ENCODE results near the gene GPR176. TPM values are rescaled to one million over a fixed set of nuclear protein-coding genes. Genes with fewer than 3 reads are reported as not detected.

The GPR176 gene
- total RNA-seq, 2 donors from 2014 or later, result 11.0 to 24.2 TPM

DNA sequence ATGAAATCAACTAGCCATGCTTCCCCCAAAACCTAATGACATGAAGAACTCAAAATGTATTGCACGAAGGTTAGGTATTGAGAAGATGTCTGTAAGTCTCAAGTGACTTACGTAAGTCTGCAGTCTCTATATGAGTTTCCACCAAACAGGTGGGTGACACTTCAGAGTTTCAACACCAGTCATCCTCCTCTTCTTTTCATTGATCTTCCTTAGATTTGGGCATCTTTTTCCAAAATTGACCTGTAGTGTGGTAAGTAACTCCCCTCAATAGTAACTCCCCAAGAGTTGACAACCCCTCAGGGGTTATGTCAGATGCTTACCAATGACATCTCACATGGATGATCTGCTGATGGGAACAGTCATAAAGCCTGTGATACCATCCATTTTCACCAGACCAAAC is 46.1 kb downstream of the GPR176 start:
- intact Hi-C loops (cut with DNase I), result no loop called here
- DNase-seq (ENCODE audit: low spot score), result no peak

DNA sequence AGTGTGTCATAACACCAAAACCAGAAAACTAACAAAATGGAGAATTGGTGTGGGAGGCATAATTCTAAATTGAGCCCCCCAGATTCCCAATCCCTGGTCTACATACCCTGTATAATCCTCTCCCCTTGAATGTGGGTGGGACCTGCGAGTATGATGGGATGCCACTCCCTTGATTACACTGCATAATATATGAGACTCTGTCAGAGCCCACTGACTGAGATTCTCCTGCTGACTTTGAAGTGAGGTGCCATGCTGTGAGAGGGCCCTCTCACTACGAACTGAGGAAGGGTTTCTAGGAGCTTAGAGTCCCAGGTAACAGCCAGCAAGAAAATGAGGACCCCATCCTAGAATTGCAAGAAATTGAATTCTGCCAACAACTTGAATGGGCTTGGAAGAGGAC is 49.5 kb downstream of the GPR176 start:
- intact Hi-C loops (cut with DNase I), result no loop called here

DNA sequence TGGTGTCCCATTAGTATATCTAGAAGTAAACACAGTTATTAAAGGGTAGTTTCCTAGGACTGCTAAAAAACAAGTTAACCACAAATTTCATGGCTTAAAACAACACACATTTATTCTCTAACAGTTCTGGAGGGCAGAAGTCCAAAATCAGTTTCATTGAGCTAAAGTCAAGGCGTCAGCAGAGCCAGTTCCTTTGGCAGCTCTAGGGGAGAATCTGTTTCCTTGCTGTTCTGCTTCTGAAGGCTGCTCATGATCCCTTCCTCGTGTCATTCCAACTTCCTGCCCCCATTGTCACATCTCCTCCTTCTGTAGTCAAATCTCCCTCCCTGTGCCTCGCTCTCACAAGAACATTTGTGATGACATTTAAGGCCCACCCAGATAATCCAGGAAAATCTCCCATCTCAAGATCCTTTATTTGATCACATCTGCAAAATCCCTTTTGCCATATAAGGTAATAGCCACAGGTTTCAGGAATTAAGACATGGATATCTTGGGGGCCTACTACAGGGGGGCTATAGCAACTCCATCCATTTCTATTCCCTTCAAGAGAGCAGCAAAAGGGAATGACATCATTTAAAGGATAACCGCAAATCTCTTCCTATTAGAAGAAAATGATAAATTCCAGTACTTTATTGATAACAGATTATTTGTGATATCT is 50.1 kb downstream of the GPR176 start:
- no peak for DNase-seq (ENCODE audit: low spot score)
- intact Hi-C loops (cut with DNase I), result no loop called here

More for the DNA sequence above, 49.5 kb downstream of the GPR176 start:
- DNase-seq (ENCODE audit: low spot score), result no peak

DNA sequence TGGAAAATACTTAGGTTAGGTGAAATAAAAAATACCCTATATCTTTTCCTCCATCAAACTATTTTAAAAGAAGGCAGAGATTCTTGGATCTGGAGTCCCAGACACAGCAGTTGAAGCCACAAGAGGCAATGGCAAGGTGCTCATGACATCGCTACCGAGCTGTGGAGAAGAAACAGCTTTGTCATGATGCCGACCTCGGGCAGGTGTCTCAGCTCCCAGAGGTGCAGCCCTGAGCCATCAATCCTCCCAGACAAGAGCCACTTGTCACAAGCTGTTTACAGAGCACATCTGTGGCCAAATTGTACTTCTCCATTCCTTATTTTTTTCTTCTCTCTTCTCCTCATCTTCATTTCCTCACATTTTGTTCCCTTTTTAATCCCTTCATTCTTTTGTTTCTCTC is 50.8 kb downstream of the GPR176 start:
- intact Hi-C loops (cut with DNase I), result no loop called here

DNA sequence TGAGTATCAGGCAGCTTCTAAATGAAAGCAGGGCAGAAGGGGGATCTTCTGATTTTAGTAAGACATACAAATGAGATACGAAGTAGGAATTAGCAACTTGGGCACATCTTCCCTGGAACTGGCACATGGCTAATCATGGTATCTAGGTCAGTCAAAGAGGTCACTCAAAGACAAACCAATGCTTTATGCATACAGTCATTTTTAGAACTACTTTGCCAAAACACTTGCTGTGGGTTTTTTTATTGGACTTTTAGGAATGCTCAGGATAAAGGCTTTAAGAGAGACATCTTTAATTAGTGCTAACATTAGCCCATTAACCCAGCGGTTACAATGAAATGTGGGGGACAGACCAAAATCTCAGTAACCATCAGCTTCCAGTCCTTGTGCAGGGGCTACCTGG is 51.7 kb downstream of the GPR176 start:
- intact Hi-C loops (cut with DNase I), result no loop called here
- DNase-seq (ENCODE audit: low spot score), result no peak

More for the DNA sequence above, 50.8 kb downstream of the GPR176 start:
- DNase-seq (ENCODE audit: low spot score), result no peak

DNA sequence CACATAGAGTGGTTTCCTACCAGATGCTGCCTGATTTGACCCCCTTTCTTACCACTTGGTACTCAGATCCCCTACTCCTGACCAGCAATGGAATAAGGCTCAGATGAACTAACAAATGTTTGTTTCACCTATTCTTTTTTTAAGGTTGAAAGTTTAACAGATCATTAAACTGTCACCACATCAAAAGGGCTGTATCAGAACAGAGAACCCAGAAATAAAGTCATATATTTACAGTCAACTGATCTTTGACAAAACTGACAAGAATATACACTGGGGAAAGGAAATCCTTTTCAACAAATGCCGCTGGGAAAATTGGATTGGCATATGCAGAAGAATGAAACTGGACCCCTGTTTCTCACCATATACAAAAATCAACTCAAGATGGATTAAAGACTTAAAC is 56.0 kb downstream of the GPR176 start:
- intact Hi-C loops (cut with DNase I), result no loop called here
- no peak for DNase-seq (ENCODE audit: low spot score)

DNA sequence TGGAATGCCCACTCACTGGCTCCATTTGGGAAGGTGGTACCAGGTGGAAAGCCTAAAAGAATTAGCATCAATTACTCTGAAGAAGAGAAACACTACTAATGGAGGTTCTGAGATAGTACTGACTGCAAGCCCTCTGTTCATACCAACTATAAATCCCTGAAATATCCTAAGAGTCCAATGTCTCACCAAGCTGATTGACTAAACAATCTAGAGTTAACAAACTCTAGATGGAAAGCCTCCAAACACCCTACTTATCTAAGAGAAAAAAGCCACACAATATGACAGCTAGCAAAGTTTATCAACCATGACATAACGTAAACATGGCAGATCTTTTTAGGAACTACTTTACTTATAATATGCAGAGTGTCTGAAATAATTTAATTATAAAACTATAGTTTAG is 59.2 kb downstream of the GPR176 start:
- DNase-seq (ENCODE audit: low spot score), result no peak
- intact Hi-C loops (cut with DNase I), result no loop called here

DNA sequence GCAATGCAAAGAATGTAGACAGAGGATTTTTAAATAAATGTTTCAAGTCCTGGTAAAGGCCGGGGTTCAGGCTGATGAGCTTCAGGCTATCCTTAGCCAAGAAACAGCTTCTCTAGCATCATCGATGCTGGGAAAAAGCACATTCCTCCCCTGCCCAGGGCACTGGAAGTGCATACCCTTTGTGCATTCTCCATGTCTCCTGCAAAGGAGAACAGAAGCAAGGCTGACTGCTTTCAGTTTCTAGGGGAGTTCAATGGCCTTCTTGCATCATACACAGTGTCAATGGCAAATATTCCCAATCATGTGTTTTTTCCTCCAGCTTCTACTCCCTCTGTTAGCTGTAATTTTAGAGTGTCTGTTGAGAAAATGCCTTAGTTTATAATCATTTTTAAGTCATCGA is 59.9 kb downstream of the GPR176 start:
- DNase-seq (ENCODE audit: low spot score), result no peak
- intact Hi-C loops (cut with DNase I), result no loop called here

DNA sequence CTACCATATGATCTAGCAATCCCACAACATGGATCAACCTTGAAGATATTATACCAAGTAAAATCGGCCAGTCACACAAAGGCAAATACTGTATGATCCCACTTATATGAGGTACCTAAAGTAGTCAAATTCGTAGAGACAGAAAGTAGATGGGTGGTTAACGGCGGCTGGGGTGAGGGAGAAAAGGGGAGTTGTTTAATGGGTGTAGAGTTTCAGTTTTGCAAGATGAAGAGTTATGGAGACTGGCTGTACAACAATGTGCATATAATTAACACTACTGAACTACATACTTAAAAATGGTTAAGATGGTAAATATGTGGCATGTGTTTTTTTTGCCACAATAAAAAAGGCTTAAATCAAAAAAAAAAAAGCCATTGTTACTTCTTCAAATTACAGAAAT is 60.4 kb downstream of the GPR176 start:
- intact Hi-C loops (cut with DNase I), result loop anchor here in 1 of 2 donors (5.0 kb wide), 1 partner anchor 72 kb away; no protein-coding TSS in a partner anchor

DNA sequence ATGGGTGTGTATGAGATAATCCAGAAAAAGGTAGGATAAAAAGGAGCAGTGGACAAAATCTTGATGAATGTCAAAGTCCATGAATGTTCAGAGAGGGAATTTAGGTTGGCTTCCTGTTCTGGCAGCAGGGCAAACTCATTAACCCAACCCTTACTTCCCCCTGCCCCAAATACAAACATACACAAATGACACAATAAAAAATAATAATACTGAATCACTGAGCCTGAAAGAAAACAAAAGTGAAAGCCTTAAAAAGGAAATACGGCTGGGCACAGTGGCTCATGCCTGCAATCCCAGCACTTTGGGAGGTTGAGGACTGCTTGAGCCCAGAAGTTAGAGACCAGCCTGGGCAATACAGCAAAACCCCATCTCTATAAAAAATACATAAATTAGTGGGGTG is 62.9 kb downstream of the GPR176 start:
- intact Hi-C loops (cut with DNase I), result loop anchor here in 1 of 2 donors (5.0 kb wide), 1 partner anchor 70 kb away; no protein-coding TSS in a partner anchor
- DNase-seq (ENCODE audit: low spot score), result no peak

More for the DNA sequence above, 60.4 kb downstream of the GPR176 start:
- no peak for DNase-seq (ENCODE audit: low spot score)

DNA sequence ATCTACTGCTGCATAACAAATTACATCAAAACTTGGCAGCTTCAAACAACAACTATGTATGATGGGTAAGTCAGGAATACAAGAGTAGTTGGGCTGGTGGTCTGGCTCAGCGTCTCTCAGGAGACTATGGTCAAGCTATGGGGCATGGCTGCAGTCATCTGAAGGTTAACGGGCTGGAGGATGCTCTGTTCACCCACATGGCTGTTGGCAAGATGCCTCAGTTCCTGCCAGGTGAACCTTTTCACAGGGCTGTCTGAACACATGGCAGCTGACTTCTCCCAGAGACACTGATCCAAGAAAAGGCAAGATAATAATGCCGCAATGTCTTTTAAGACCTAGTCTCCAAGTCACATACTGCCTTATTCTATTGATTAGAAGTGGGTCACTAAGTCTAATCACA is 63.7 kb downstream of the GPR176 start:
- DNase-seq (ENCODE audit: low spot score), result no peak
- intact Hi-C loops (cut with DNase I), result loop anchor here in 1 of 2 donors (5.0 kb wide), 1 partner anchor 69 kb away; no protein-coding TSS in a partner anchor

DNA sequence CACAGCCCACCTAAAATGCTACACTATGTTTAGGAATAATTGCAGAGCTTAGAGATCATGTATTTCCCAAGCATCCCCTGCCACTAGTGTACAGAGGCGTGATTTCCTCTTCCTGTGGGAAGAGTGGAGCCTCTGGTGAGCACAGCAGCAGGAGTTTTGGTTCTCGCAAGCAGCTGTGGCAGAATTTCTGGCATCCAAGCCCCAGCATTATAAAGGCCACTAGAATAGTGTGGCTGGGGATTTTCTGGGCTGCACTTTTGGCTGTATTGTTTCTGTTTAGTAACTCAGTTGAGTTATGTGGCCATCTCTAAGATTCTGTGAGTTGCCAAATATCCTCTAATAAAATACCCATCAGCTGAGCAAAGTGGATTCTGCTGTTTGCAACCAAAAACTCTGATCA is 64.7 kb downstream of the GPR176 start:
- intact Hi-C loops (cut with DNase I), result loop anchor here in 1 of 2 donors (5.0 kb wide), 1 partner anchor 68 kb away; no protein-coding TSS in a partner anchor
- DNase-seq (ENCODE audit: low spot score), result no peak

DNA sequence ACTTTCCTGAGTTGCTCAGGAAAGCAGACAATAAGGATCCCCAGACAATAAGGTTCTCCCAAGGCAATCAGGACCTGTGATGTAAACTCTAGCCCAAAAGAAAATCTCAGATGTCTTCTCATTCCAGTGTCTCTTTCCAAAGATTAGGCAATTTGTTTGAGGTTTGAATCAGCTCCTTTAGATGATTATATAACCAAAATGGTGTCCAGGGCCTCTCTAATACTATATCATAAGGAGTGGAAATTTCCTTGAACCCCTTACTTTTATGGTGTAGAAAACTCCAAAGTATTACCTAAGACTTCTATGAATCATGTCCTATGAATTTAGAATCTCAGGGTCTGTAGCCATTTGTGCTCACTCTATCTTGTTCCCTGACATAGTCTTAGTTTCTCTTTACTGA is 65.9 kb downstream of the GPR176 start:
- no peak for DNase-seq (ENCODE audit: low spot score)

DNA sequence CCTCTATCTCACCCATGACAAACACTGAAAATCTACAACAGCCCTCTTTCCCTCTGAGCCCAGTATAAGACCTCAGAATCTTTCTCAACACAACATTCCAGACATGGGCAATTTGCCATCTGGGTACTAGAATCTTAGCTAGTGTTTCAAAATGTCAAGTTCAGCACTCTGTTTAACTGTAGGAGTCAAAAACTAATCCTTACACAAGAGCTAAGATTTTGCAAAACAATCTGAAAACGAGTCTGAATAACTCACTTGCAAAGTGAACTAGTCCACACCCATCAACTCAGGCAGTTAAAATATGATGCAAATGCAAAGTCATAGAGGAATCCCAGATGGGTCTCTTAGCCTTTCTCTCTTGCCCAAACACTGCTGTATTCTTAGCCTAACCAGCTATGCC is 67.8 kb downstream of the GPR176 start:
- intact Hi-C loops (cut with DNase I), result no loop called here
- no peak for DNase-seq (ENCODE audit: low spot score)

More for the DNA sequence above, 65.9 kb downstream of the GPR176 start:
- intact Hi-C loops (cut with DNase I), result no loop called here

DNA sequence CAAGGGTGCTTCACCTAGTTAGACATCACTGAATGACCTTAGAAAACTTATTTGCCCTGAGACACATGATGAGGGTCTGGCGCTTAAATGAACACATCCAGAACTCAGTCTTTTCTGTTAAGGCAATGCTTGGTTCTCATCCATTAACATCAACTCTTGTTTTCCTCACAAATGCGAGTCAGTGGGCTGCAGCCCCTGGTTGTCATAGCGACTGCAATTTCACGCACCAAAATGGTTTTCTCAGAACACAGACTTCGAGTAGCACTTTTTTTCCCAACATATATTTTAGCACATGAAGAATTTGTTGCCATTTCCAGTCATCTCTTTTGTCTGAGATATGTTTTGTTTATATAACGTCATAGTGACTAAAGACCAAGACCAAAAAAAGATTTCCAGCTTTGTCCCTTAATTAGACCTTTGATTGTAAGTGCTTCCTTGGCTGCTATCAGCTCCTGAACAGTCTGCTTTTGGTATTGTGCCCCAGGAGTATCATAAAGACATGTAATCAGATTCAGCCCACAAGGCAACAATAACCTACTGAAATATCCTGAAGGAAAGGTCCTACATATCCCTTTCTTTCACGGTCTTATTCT is 68.5 kb downstream of the GPR176 start:
- DNase-seq (ENCODE audit: low spot score), result no peak
- intact Hi-C loops (cut with DNase I), result no loop called here

DNA sequence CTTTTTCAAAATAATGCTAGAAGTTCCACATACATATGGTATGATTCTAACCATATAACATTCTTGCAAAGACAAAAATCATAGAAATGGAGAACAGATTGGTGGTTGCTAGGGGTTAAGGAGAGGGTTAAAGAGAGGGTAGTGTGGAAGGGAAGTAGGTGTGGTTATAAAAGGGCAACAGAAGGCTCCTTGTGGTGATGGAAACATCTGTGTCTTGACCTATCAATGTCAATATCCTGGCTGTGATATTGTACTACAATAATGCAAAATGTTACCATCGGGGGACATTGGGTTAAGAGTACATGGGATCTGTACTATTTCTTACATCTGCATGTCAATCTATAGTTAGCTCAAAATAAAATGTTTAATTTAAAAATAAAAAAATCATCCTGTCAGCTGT is 69.6 kb downstream of the GPR176 start:
- intact Hi-C loops (cut with DNase I), result no loop called here
- DNase-seq (ENCODE audit: low spot score), result no peak

DNA sequence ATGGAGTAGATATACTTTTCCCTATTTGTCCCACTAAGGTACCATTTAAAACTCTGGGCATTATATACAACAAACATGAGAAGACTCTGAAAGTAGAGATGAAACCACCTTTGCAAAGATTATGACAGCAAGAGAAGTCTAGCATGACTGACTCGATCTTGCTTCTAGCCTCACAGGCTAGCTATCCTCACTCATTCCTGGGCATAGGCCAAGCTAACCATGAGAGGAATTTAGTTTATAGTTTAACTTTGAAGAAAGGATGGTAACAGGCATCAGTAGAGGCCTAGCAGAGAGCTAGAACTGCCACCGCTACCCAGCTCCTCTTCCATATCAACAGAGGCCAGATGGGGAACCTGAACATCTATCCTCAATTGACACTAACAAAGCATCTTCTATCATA is 74.0 kb downstream of the GPR176 start:
- DNase-seq (ENCODE audit: low spot score), result no peak
- intact Hi-C loops (cut with DNase I), result no loop called here

DNA sequence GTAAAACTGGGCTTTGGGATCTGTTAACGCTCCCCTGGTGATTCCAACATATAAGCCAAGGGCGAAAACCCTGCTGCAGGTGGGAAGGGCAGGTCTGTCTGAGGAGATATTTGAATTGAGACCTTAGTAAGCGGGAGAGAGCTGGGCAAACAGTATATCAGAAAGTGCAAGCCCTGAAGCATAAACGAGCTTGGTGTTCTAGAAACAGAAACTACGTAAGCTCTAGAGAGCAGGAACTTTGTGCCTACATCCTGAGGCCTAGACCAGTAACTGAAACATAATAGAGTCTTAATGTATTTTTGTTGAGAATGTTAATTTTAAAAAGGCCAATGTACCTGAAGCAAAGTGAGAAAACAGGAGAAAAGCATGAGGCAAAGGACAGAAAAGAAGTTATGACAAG is 74.5 kb downstream of the GPR176 start:
- intact Hi-C loops (cut with DNase I), result no loop called here

DNA sequence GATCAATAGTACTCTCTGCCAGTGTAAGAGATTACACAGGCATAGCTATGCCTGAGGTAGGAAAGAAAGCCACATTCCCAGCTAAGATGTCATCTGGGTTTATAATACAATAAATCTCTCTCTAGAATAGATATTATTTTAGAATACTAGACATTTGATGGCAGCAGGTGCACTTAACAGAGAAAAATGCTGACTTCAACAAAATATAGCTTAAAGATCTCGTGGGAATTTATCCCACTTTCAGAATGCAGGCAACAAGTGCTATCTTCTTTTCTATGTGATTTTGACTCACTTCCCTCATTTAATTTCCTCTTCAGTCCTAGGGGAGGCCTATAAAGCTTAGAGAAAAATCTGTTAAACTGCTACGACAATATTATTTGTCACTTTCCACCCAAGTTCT is 76.5 kb downstream of the GPR176 start:
- intact Hi-C loops (cut with DNase I), result no loop called here
- DNase-seq (ENCODE audit: low spot score), result no peak

More for the DNA sequence above, 74.5 kb downstream of the GPR176 start:
- no peak for DNase-seq (ENCODE audit: low spot score)

DNA sequence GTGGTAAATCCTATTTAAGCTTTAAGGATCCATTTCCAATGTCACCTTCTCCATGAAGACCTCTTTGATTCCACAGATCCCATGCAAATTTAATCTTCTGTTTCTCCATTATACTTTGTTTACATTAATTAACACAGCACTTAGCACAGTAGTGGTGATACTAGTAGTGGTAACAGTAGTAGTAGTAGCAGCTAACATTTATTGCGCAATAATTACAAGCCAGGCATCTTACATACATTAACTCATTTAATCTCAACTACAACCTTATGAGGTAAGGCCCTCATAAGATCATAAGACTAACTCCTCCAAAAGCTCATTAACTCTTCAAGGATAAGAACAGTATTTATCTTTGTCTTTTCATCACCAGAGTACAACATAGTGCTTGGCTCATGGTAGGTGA is 82.6 kb downstream of the GPR176 start:
- DNase-seq (ENCODE audit: low spot score), result no peak
- intact Hi-C loops (cut with DNase I), result no loop called here

DNA sequence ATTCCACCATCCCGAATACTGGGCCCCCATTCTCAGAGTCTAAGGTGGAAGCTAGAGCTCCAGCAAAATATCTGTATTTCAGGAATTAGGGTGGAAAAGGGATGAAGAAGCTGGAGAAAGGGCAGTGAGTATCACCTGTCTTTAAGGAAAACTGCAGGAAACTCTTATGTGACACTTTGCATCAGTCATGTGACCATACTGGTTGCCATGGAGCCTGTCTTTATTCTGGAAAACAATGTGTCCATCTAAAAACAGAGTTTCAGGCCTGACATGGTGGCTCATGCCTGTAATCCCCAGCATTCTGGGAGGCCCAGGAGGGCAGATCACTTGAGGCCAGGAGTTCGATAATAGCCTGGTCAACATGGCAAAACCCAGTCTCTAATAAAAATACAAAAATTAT is 84.5 kb downstream of the GPR176 start:
- intact Hi-C loops (cut with DNase I), result no loop called here
- DNase-seq (ENCODE audit: low spot score), result no peak

Data from posterior vena cava (tissue), 2 donors.